Vagina (tissue), 2 donors: ENCODE data around the gene SCD. TPM values are rescaled to one million over a fixed set of nuclear protein-coding genes. Genes with fewer than 3 reads are reported as not detected.
A peak's percentile ranks its signal among the peaks of the same experiment; 100 is the strongest.

Experiments
- DNase-seq, 2 donors: peaks; one replicate each; pipeline ENCODE4 v3.0.0-alpha.2; 2017; ENCODE audit errors: extremely low spot score in 2 of 2
- H3K27ac ChIP-seq: fragments of 200-600 bp; sonication (generic); one replicate; pipeline ENCODE4 v1.5.1; 2019
- H3K27me3 ChIP-seq: fragments of 200-600 bp; sonication (generic); one replicate; pipeline ENCODE4 v1.5.1; 2019
- H3K36me3 ChIP-seq, 2 donors: fragments of 200-600 bp; sonication (generic); one replicate each; pipeline ENCODE4 v1.5.1; 2017 to 2019
- H3K4me1 ChIP-seq: fragments of 200-600 bp; sonication (generic); one replicate; pipeline ENCODE4 v1.5.1; 2019
- H3K4me3 ChIP-seq, 2 donors: fragments of 200-600 bp; sonication (generic); 1 replicate in 1 of 2; 2 replicates in 1 of 2; pipeline ENCODE4 v1.5.1; 2016 to 2019
- H3K9me3 ChIP-seq: fragments of 200-600 bp; sonication (generic); one replicate; pipeline ENCODE4 v1.5.1; 2019
- CTCF ChIP-seq, 3 experiments: fragments of 450-650 bp in 2 of 3; fragments of 200-600 bp in 1 of 3; sonication (generic) in 1 of 3; IDR thresholded peaks; one replicate each; pipeline ENCODE4 v1.5.1; 2017 to 2019; ENCODE audit warnings: antibody characterized with exemption in 3 of 3, mild to moderate bottlenecking in 2 of 3, moderate library complexity in 2 of 3
- POLR2A ChIP-seq, 2 donors: fragments of 450-650 bp; IDR thresholded peaks; one replicate each; pipeline ENCODE4 v1.6.1; 2017; ENCODE audit warnings: antibody characterized with exemption in 2 of 2, mild to moderate bottlenecking in 2 of 2, moderate library complexity in 2 of 2
- POLR2AphosphoS5 ChIP-seq, 2 donors: sonication (generic); formaldehyde crosslinking; IDR thresholded peaks; one replicate each; pipeline ENCODE4 v1.9.0; 2017; ENCODE audit warnings: antibody characterized with exemption in 2 of 2, mild to moderate bottlenecking in 2 of 2, low read depth in 1 of 2; ENCODE audit not compliant: insufficient read depth in 1 of 2
- intact Hi-C: fragments of 100-400 bp; cut with DNase I; formaldehyde crosslinking; loops from one replicate; pipeline ENCODE4 v1.15.1; 2023
- total RNA-seq: library from RNA; depleted of rRNA; stranded (reverse); fragments of >200 nt; gene quantifications from one replicate; pipeline ENCODE4 v1.2.3, GENCODE V29; 2016

SCD gene
- total RNA-seq, 1 donor from 2014 or later, result 42.7 TPM

- no peak for DNase-seq
- Histone ChIP-seq H3K4me3 (peak overlapping the region; percentile 63 to 74), H3K27ac (peak overlapping the region; percentile 82), H3K36me3 (no peaks in the 10 kb centered on the region), H3K9me3 (no peaks in the 10 kb centered on the region), H3K4me1 (peaks cover 25% of the 10 kb centered on the region), H3K27me3 (no peaks in the 10 kb centered on the region)
- intact Hi-C loops, result no loop called here
- no peak for TF ChIP-seq POLR2AphosphoS5 (IDR thresholded peaks at IDR 0.05; ENCODE audit: insufficient read depth in 1 of 2, low read depth in 1 of 2)
- TF ChIP-seq POLR2A (IDR thresholded peaks at IDR 0.05), result no peak
- TF ChIP-seq CTCF (IDR thresholded peaks at IDR 0.05), result no peak
These were observed 1.3 kb upstream of the SCD start for GRCh38 chr10:100345570-100346330.

DNA sequence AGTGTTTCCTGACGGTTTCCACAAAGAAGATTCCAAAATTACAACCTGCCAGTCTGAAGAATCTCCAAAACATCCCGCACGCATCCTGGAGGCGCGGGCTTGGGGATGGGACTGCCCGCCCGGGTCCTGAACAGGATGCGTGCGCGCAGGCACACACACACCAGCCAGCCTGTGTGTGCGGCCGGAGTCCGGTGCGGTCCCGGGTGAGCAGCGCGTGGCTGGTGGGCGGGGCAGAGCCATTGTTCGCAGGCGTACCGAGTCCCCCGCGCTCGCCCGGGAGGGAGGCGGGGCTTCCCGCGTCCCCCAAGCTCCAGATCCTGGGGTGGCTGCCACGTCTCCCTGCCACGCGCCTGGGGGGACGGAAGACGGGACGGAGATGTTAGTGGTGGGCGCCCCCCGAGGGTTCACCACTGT is 675 bp upstream of the SCD start:
- Histone ChIP-seq H3K4me1 (peaks cover 25% of the 10 kb centered on the region), H3K27me3 (no peaks in the 10 kb centered on the region), H3K9me3 (no peaks in the 10 kb centered on the region), H3K36me3 (no peaks in the 10 kb centered on the region), H3K27ac (peak overlapping the region; percentile 82), H3K4me3 (peak overlapping the region; percentile 63 to 74)
- no peak for TF ChIP-seq POLR2A (IDR thresholded peaks at IDR 0.05)
- no peak for TF ChIP-seq POLR2AphosphoS5 (IDR thresholded peaks at IDR 0.05; ENCODE audit: insufficient read depth in 1 of 2, low read depth in 1 of 2)
- no peak for TF ChIP-seq CTCF (IDR thresholded peaks at IDR 0.05)
- intact Hi-C loops, result no loop called here
- DNase-seq, result no peak

DNA sequence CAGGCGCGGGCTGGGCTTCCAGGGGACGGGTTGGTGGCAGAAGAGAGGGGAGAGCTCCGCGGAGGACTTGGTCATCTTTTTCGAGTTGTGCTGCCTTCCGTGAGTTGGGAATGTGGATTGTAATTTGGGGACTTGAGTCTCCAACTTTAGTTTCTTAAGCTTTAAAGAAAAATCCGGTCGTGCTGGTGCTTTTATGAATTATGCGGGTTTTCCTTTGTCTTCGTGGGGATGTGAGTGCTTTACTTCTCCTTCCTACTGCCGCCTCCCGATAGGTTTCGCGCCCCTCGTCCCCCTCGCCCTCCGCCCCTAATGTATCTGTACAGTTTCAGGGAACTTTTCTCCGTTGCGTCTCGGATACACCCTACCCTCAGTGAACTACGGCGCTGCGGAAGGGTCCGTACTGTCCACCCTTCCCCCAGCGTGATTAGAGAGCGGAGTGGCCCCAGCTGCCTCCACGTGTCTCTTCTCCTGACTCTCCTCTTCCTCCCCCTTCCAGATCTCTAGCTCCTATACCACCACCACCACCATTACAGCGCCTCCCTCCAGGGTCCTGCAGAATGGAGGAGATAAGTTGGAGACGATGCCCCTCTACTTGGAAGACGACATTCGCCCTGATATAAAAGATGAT is 649 bp downstream of the SCD start:
- Histone ChIP-seq H3K4me3 (peak overlapping the region; percentile 63 to 74), H3K4me1 (peaks cover 25% of the 10 kb centered on the region), H3K27me3 (no peaks in the 10 kb centered on the region), H3K9me3 (no peaks in the 10 kb centered on the region), H3K27ac (peak overlapping the region; percentile 82), H3K36me3 (no peaks in the 10 kb centered on the region)
- no peak for DNase-seq
- no peak for TF ChIP-seq POLR2AphosphoS5 (IDR thresholded peaks at IDR 0.05; ENCODE audit: insufficient read depth in 1 of 2, low read depth in 1 of 2)
- TF ChIP-seq CTCF (IDR thresholded peaks at IDR 0.05), result no peak
- TF ChIP-seq POLR2A (IDR thresholded peaks at IDR 0.05), result no peak
- intact Hi-C loops, result no loop called here

DNA sequence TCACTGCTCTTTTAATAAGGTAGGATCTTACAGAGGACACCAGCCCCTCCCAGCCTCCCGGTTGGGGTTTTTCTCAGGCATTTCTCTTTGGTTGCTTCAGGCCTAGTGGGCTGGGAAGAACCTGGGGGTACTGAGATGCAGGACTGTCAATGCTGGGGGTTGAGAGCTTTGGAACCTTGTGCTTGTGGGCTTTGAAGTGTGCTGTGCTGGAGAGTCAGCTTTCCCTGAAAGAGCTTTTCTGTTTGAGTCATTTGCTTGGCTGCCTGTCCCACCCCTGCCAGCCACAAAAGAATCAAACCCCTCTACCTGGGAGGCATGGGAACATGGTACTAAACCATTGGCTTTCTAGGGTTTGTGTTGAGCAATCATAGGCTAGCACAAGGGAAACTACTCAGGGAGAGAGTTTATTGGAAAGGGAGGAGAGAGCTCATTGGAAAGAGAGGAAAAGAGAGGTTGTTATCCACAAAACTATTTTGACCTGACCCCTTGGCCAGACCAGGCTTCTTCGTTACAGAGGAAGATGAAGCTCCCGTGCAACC is 1.4 kb downstream of the SCD start:
- no peaks in the 10 kb centered on the region for H3K27me3 ChIP-seq
- no peaks in the 10 kb centered on the region for H3K9me3 ChIP-seq
- peaks cover 25% of the 10 kb centered on the region for H3K4me1 ChIP-seq
- no peak for DNase-seq
- H3K4me3 ChIP-seq, result peak overlapping the region in 1 of 2 donors; percentile 63
- intact Hi-C loops, result no loop called here
- no peak overlapping the region for H3K27ac ChIP-seq
- H3K36me3 ChIP-seq, result no peaks in the 10 kb centered on the region
- no peak for TF ChIP-seq POLR2A (IDR thresholded peaks at IDR 0.05)
- no peak for TF ChIP-seq POLR2AphosphoS5 (IDR thresholded peaks at IDR 0.05; ENCODE audit: insufficient read depth in 1 of 2, low read depth in 1 of 2)
- no peak for TF ChIP-seq CTCF (IDR thresholded peaks at IDR 0.05)

DNA sequence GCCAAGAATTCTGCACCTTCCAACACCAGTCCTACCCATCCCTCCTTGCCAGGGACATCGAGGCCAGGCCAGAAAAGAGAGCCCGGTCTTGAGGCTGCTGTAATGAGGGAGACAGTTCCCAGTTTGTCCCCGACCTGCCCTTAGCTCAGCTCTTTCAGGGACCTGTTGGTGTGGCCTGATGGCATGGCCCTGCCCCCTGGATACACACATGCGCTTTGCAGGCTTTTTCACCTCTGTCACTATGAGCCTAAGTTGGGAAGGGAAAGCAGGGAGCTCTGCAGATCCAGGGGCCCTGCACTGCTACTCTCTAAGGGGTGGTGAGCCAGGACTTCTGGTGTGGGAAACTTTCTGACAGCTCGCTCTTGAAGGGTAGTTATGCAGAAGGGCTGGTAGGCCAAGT is 2.1 kb downstream of the SCD start:
- no peak for DNase-seq
- peaks cover 0 to 2% of the 10 kb centered on the region in 2 donors for H3K36me3 ChIP-seq
- no peaks in the 10 kb centered on the region for H3K9me3 ChIP-seq
- TF ChIP-seq POLR2AphosphoS5 (IDR thresholded peaks at IDR 0.05; ENCODE audit: insufficient read depth in 1 of 2, low read depth in 1 of 2), result no peak
- TF ChIP-seq POLR2A (IDR thresholded peaks at IDR 0.05), result no peak
- TF ChIP-seq CTCF (IDR thresholded peaks at IDR 0.05), result no peak
- H3K27ac ChIP-seq, result no peak overlapping the region
- H3K4me3 ChIP-seq, result no peak overlapping the region
- no peaks in the 10 kb centered on the region for H3K27me3 ChIP-seq
- intact Hi-C loops, result no loop called here
- H3K4me1 ChIP-seq, result peaks cover 25% of the 10 kb centered on the region
